Activated CD8-positive, alpha-beta memory T cell treated with anti-CD3 and anti-CD28 coated beads for 48 hours (primary cell): Measurements from ENCODE around the gene PVR.
"Not testable (repeated sequence)": the region's sequence is repeated elsewhere in the genome, so short reads cannot be mapped to it uniquely, and the experiment has no call there.

ENCODE experiments used
- DNase-seq, 3 experiments: peaks; one replicate each; pipeline ENCODE4 v3.0.0-alpha.2; 2020; ENCODE audit warnings: low read depth in 2 of 3, low spot score in 2 of 3

The PVR gene

GRCh38 chr19:44698492-44699201, 54.9 kb downstream of the PVR start, which contains the start of gene CEACAM16:
Gene CEACAM16 (plus strand): TSS chr19:44699151. CDS start chr19:44701457, 2,306 bp downstream.
- DNase-seq = no peak

DNA sequence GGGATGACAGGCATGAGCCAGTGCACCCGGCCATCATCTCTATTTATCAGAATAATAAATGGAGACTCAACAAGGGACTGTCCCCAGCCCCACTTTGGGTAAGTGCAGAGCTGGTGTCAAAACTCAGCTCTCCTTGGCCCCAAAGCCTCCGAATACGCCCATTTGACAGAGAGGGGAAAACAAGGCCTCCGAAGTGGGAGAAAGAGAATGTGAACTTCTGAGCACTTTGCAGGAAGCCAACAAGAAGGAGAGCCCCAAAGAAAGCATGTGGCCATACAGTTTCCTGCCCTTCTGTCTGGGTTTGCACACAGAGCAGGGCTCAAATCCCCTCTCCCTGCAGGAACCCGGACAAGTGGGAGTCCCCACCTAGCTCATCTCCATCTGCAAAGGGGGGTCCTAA, 56.8 kb downstream of the PVR start:
- DNase-seq = no peak

GRCh38 chr19:44701228-44701627, 57.5 kb downstream of the PVR start:
- DNase-seq = no peak

- no peak for DNase-seq
These were observed 59.0 kb downstream of the PVR start for GRCh38 chr19:44702551-44703176.

- no peak for DNase-seq
These were observed 59.8 kb downstream of the PVR start for GRCh38 chr19:44703336-44704078.

DNA sequence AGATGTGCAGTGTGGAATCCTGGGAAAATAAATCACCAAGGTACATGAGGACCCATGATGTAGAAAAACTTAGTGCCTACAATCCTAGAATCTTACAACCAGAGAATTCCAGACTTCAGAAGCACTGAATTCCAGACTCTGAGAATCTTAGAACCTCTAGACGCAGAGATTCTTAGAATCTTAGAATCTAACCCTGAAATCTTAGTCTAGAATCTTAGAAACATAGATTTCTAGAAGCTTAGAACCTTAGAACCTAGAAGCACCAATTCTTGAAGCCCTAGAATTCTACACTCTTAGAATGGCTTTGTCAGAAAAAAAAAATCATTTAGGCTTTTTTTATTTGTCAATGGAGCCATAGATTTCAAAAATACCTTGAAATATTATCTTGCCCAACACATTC, 61.3 kb downstream of the PVR start:
- DNase-seq = no peak

DNA sequence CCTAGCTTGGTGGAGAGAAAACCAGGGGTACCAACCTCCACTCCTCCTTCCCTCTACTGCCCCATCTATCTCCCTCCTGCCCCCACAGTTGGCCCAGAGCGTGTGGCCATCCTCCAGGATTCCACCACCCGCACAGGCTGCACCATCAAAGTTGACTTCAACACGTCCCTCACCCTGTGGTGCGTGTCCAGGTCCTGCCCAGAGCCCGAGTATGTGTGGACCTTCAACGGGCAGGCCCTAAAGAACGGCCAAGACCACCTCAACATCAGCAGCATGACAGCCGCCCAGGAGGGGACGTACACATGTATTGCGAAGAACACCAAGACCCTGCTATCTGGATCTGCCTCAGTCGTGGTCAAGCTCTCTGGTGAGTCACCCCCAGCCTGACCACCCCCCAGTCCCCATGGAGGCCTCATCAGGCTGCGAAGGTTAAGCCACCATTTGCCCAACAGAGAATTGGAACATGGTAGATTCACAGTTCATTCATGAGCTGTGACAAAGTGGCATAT, 61.8 kb downstream of the PVR start:
- DNase-seq = no peak

DNA sequence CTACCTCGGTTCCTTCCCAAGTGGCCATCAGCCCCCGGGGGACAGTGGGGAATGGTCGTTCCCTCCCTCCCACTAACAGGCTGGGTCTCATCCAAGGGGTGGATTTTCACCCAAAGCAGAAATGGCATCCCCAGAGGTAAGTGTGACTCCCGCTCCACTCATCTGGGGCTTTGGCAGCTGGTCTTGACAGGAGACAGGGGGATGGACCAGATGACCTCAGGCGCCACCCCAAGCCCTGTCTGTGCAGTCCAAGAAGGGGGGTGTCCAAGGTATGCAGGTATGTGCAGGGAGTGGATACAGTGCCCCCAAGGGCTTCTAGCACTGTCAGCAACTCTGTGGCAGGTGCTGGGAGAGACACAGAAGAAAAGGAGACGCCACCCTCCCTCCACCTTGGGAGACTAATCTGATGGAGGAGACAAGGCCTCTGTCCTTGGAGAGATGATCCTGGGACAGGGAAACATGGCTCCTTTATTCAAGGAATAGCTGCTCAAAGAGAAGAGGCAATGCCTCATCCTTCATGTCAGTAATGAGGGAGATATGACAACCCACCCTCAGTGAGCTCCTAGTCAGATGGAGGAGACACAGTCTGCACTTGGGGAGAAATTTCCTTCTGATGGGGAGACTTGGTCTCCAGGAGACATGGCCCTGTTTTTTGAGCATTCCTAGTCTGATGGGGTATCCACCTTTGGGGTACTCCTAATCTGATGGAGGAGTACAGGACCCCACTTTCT, 63.0 kb downstream of the PVR start:
- no peak for DNase-seq

DNA sequence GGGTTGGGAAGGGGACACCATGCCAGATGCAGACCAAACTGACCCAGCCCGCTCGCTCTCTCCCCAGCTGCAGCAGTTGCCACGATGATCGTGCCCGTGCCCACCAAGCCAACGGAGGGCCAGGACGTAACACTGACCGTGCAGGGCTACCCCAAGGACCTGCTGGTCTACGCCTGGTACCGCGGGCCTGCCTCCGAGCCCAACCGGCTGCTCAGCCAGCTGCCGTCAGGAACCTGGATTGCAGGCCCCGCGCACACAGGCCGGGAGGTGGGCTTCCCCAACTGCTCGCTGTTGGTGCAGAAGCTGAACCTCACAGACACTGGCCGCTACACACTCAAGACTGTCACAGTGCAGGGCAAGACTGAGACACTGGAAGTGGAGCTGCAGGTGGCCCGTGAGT, 64.1 kb downstream of the PVR start:
- DNase-seq = no peak

- DNase-seq = no peak
These were observed 65.2 kb downstream of the PVR start for GRCh38 chr19:44708940-44709339.

GRCh38 chr19:44709434-44710266, 65.9 kb downstream of the PVR start:
- DNase-seq = not testable (repeated sequence)

DNA sequence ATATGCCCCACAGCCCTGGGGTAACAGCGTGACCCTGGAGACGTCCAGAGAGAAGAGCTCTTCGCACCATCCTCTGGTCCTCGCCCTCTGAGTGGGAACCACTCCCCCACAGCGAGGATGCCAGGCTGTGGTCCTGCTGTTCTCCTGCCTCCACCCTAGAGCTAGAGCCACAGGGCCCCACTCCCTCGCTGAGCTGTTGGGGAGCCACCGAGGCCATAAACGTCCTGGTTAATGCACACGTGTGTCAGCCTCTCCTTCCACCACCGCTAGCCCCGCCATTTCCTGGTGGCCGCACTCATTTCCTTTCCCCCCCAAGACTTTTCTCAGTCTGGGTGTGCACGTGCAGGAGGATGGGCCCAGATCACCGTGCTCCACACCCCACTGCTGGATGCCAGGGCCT, 66.8 kb downstream of the PVR start:
- no peak for DNase-seq

DNA sequence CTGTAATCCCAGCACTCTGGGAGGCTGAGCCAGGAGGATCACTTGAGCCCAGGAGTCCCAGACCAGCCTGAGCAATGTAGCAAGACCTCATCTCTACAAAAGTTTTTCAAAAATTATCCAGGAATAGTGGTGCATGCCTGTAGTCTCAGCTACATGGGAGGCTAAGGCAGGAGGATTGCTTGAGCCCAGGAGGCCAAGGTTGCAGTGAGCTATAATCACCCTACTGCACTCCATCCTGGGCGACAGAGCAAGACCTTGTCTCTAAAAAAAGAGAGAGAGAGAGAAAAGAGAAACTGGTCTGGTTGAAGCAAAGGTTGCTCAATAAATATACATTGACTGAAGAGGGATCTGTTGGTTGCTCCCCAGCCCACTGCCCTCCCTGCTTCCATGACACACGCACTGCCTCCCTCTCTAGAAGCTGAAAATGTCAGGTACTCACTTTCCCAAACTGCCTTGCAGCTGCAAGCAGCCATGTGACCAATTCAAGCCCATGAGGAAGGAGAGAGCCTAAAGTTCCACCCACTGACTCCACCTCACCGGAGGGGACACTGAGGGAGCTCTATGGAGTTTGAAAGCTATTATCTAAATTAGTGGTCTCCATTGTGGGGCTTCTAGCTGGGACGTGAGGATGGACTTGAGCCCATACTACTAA, 69.3 kb downstream of the PVR start:
- DNase-seq = no peak
